ENCODE data around the gene TUBGCP3.
"Not testable (repeated sequence)": the region's sequence is repeated elsewhere in the genome, so short reads cannot be mapped to it uniquely, and the experiment has no call there.

TUBGCP3 gene

DNA sequence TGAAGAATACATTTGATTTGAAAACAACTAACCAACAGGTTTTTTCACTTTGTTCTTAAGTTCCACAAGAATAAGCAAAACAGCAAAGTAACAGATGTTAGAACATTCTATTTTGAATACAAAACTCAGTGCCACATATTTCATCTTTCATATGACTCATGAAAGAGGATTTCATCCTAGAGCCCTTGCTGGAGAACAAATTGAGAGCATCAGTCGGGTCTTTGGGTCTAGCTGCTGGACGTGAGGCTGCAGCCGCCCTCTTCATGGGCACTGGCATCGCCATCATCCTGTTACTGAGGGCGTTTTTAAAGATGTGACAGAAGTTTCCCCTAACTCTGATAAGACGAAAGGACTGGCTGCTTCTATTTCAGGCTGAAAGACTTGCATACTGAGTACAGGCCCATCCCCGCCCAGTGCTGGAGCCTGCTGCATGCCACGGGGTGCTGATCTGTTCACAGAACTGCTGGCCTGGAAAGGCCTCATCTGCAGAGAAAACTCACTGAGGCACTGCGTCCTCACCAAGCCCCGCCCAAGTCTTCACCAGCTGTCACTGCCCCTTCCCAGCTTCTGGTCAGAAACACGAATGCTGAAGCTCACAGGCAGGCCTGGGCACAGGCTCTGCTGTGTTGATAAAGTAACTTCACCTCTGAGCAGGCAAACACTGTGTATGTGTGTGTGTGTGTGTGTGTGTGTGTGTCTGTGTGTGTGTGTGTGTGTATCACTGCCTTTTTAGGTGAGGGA is 101.4 kb downstream of the TUBGCP3 start:
- TF ChIP-seq, protein P1, sequence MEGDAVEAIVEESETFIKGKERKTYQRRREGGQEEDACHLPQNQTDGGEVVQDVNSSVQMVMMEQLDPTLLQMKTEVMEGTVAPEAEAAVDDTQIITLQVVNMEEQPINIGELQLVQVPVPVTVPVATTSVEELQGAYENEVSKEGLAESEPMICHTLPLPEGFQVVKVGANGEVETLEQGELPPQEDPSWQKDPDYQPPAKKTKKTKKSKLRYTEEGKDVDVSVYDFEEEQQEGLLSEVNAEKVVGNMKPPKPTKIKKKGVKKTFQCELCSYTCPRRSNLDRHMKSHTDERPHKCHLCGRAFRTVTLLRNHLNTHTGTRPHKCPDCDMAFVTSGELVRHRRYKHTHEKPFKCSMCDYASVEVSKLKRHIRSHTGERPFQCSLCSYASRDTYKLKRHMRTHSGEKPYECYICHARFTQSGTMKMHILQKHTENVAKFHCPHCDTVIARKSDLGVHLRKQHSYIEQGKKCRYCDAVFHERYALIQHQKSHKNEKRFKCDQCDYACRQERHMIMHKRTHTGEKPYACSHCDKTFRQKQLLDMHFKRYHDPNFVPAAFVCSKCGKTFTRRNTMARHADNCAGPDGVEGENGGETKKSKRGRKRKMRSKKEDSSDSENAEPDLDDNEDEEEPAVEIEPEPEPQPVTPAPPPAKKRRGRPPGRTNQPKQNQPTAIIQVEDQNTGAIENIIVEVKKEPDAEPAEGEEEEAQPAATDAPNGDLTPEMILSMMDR (IDR thresholded peaks at IDR 0.05; ENCODE audit: insufficient read depth, low read depth, low read length, missing control alignments), result no peak
- no peak for DNase-seq (ENCODE audit: low read depth)
- no peak overlapping the region for H3K4me3 ChIP-seq (ENCODE audit: low read depth, low read length)

DNA sequence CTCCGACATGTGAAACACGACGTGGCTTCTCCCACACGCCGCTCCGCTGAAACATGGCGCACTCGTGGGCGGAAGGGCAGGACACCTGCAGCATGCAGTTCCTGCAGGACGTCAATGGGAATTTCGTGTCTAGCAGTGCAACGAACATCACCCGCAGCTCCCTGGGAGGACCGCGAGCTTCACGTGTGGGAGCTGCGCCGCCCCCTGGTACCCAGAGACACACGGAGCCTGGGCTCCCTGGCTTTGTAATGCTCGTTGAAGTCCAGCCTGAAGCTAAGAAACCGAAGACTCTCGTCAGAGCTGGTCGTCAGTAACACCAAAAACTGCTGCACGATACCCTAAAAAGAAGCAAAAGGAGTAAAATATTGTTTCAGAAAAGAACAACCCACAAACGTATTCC is 102.1 kb downstream of the TUBGCP3 start:
- not testable (repeated sequence) for DNase-seq (ENCODE audit: low read depth); H3K4me3 ChIP-seq (ENCODE audit: low read depth, low read length)

DNA sequence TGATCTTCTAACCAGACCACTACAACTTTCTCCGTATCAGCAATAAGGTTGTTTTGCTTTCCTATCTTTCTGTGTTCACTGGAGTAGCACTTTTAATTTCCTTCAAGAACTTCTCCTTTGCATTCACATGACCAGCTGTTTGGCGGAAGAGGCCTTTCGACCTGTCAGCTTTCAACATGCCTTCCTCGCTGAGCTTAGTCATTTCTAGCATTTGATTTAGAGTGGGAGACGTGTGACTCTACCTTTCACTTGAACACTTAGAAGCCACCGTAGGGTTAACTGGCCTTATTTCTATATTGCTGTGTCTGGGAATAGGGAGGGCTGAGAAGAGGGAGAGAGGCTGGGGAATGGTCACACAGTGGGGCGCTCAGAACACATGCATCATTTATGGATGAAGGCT is 104.7 kb downstream of the TUBGCP3 start:
- H3K4me3 ChIP-seq (ENCODE audit: low read depth, low read length), result no peak overlapping the region
- no peak for DNase-seq (ENCODE audit: low read depth)
- TF ChIP-seq, protein P1 (IDR thresholded peaks at IDR 0.05; ENCODE audit: insufficient read depth, low read depth, low read length, missing control alignments), result no peak

DNA sequence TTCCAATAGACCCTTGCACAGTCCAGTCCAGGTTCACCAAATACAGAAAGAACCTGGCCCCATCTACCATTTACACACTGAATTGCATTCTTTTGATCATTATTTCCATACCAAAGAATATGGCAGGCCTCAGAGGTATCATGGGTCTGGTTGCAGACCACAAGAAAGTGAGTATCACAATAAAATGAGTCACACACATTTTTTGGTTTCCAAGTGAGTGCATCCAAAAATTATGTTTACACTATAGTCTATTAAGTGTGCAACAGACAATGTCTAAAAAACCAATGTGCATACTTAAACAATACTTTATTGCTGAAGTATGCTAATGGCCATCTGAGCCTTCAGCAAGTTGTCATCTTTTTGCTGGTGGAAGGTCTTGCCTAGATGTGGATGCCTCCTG is 106.5 kb downstream of the TUBGCP3 start:
- no peak for DNase-seq (ENCODE audit: low read depth)
- H3K4me3 ChIP-seq (ENCODE audit: low read depth, low read length), result no peak overlapping the region

DNA sequence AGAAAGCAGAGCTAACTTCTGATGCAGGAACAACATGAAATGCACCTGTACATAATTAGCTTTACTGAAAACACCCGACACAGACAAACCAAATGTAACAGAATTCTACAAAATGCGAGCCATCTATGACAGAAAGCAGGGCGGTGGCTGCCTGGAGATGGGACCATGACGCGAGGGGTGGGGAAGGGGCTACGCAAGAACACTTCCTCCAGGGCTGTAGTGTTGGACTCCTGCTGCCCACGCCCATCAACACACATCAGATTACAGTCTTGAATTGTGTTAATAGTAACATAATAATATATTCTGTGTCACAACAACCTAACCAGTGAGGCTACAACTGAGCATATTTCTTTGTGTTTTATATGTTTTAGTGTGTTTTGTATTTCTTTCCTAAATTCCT is 108.6 kb downstream of the TUBGCP3 start:
- H3K4me3 ChIP-seq (ENCODE audit: low read depth, low read length), result no peak overlapping the region
- no peak for DNase-seq (ENCODE audit: low read depth)
- TF ChIP-seq, protein P1 (IDR thresholded peaks at IDR 0.05; ENCODE audit: insufficient read depth, low read depth, low read length, missing control alignments), result no peak

More for the DNA sequence above, 106.5 kb downstream of the TUBGCP3 start:
- TF ChIP-seq, protein P1 (IDR thresholded peaks at IDR 0.05; ENCODE audit: insufficient read depth, low read depth, low read length, missing control alignments), result no peak

DNA sequence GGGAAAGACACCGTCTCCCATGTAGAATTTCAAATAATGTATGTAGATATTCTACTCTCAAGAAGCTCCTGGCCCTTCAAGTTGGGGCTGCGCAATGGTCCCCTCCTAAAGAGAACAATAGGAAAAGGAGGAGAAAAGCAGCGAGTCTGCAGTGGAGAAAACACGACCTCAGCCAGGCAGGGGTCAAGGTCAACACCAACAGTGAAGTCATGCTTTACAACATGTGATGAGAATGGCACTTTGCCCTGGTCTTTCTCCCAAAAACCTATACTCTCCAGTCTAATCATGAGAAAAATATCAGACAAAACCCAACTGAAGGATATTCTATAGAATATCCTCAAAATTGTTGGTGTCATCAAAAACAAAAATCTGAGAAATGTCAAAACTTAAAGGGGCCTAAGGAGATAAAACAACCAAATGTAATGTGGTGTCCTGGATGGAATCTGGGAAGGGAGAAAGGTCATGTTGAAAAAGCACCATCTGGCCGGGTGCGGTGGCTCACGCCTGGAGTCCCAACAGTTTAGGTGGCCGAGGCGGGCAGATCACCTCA is 110.8 kb downstream of the TUBGCP3 start:
- no peak overlapping the region for H3K4me3 ChIP-seq (ENCODE audit: low read depth, low read length)
- no peak for DNase-seq (ENCODE audit: low read depth)
- TF ChIP-seq, protein P1 (IDR thresholded peaks at IDR 0.05; ENCODE audit: insufficient read depth, low read depth, low read length, missing control alignments), result no peak

DNA sequence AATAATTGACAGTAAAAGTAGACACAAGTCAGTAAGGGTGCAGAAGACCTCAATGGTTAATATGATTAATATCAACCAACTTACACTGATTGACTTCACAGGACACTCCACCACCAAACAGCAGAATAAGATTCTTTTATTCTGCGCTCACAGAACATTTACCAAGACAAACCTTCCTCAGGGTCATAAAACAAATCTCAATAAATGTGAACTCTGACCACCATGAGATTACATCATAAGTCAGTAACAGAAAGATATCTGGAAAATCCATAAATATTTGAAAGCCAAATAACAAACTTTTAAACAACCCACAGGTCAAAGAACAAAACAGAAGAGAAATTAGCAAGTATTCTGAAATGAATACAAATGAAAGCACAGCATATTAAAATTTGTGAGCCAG is 112.1 kb downstream of the TUBGCP3 start:
- no peak overlapping the region for H3K4me3 ChIP-seq (ENCODE audit: low read depth, low read length)
- TF ChIP-seq, protein P1 (IDR thresholded peaks at IDR 0.05; ENCODE audit: insufficient read depth, low read depth, low read length, missing control alignments), result no peak
- no peak for DNase-seq (ENCODE audit: low read depth)
